Activated naive CD4-positive, alpha-beta T cell treated with anti-CD3 and anti-CD28 coated beads, Interleukin-2, amount 50 U/mL, for 16 hours (primary cell): ENCODE results near the gene OPN1SW.

Source experiments
- DNase-seq: peaks from one replicate; pipeline ENCODE4 v3.0.0-alpha.2; 2020

OPN1SW gene

DNA sequence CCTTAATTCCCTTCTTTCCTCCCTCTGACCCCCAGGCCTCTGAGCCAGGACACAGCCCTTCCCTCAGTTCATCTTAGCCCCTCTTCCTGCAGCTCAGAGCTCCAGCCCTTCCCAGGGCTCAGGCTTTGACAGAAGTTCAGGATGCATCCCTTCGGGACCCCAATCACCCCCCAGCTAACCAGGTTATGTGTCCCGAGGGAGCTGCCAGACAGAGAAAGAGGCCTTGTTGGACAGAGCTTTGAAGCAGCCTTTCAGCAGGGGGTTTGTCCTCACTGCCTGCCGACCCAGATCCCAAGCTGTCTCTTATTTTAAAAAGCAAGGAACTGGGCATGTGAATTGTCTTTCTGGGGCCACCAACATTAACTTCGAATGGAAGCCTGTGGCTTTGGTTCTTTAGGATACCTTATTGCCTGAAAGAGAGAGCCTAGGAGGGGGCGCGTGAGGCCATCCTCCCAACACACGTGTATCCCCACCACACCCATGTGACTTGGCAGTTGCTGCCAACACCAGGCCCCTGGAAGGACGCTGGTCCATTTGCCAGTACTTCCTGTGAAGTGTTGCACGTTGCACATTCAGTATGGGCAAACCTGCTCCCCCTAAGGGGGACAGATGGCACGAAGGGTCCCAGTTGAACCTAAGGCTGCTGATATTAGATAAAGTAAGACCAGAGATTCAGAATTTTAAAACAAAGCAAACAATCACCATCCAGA lies 17.0 kb upstream of the OPN1SW start:
- no peak for DNase-seq

DNA sequence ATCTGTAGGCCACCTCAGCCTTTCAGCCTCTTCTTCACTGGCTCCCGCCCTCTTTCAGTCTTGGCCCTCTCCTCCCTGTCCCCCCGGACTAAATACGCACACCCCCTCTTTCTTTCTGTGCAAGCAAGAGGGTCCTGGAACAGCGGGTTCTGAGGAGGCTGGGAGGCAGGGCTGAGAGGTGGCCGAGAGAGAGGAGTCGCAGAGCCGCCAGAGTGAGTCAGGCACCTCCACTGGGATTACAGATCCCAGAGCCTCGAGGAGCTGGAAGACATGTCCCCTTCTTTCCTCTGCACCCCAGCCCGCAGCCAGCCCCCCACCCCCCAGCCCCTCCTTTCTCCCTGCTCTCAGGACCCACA lies 16.4 kb upstream of the OPN1SW start:
- DNase-seq = no peak

DNA sequence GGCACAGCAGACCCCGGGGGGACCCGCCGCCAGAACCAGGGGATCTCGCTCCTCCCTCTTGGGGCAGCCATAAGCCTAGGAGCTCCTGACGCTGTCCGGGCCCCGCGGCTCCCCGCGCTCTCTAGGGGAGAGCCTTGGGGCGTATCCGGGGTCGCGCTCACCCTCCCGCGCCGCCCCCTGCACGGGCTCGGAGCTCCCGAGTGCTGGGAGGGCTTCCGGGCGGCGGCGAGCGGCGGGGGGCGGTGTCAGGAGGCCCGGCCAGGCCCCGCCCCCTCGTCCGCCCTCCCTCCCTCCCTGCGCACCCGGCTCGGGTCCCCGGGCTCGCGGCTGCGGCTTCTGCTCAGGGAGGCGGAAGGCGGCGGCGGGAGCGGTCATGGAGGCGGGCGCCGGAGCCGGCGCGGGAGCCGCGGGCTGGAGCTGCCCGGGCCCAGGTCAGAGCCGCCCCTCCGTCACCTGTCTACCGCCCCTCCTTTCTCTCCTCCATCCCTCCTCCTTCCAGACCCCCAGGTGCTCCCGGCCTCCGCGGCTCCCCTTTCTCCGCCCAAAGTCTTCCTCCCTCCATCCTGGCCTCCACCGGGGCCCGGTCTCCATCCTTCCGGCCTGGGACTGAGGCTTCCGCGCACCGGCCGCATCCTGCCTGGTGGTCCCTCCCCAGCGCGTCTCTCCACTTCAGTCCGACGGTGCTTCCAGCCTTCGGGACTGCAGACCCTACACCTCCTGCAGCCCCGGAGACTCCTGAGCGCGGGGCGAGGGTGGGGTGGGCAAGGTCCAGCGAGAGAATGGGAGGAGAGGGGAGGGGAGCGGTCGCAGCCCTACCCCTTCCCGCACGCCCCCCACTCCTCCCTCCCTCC lies 15.8 kb upstream of the OPN1SW start, which contains the start of gene CCDC136:
CCDC136 (plus strand) TSS at position 848 of the 851 bp plus-strand sequence. CDS start 444 bp downstream, outside the sequence.
- DNase-seq = peak; percentile 77

DNA sequence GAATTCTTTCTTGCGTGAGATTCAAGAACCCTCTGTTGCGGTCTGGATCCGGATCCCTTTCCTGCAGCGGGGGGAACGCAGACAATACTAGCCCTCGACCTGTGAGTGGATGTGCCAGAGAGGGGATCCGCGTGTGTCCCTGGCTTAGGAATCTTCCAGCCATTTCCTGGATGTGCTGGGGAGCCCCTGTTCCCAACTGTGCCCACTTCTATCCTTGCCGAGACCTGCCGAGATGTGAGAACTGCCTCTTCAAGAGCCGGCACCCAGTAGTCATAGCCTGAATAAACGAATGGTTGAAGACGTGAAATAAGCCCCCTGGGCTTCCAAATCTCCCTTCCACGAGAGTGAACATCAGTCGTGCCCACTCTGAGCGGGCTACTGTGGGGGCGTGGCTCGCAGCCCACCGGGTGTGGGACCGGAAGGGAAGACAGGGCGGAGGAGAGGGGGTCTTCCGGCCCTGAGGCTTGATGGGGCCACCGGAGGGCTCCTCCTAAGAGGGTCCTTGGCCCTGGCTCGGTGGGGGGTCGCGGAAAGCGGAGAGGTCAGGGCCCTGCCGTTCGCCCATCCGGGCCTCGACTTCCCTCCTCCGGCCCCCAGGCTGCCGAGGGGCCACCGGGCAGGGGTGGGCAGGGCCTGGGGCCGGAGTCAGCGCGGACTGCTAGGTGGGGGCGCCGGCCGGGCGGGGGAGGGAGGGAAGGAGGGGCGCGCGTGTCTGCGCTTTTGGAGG lies 14.9 kb upstream of the OPN1SW start:
- no peak for DNase-seq

DNA sequence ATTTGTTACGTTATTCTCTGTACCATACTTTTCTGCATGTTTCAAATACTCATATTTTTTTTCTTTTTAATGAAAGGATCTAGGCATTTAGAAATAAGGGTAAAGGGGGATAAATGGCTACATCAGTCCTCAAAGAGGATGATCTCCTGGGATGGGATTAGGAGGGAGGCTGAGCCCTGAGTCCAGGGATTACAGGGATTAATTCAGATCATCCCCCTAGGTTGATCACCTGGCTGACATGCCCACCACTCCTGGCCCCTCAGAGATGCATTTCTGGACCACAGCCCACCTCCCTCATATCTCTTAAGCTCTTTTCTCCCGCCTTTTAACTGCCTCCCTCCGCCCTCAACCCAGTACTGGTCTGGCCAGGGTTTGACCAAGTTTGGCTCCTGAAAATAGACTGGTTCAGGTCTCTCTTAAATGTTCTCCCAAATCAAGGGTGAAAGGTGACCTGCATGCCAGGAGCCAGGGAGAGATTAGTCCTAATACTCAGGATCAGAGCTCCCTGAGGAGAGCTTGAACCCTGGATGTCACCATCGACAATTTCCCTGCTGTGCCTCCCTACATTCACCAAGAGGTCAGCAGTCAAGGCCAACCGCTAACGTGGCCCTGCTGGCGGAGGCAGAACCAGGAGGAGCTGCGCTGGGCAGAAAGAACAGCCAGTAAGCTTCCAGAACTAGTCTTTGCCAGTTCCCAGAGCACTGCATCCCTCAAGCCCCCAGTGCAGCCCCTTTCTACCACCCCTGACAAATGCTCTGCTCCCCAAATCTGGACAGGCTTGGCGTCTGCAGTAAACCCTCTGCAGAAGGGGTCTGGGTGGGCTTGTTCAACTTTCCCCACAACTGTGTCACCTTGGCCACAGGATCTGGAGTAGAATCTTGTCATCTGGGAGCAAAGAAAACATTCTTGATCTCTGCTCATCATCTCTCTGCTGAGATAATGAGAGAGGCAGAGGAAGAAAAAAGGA lies 13.1 kb upstream of the OPN1SW start:
- no peak for DNase-seq

DNA sequence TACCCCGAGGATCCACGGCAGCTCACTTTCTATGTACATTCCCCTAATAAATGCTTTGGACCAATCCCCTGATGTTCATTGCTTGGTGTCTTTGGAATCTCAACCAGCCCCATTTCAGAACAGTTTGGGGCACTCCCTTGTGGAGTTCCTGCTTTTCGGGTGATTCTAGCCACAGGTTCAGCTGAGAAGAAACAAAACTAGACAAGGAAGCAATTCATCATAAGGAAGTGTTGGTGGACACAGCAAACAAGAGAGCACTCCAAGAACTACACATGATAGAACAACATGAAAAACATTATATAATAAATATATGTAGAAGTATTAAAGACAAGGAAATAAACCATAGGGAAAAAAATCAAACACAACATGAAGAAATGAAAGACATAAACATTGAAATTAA lies 10.1 kb upstream of the OPN1SW start:
- DNase-seq = no peak

DNA sequence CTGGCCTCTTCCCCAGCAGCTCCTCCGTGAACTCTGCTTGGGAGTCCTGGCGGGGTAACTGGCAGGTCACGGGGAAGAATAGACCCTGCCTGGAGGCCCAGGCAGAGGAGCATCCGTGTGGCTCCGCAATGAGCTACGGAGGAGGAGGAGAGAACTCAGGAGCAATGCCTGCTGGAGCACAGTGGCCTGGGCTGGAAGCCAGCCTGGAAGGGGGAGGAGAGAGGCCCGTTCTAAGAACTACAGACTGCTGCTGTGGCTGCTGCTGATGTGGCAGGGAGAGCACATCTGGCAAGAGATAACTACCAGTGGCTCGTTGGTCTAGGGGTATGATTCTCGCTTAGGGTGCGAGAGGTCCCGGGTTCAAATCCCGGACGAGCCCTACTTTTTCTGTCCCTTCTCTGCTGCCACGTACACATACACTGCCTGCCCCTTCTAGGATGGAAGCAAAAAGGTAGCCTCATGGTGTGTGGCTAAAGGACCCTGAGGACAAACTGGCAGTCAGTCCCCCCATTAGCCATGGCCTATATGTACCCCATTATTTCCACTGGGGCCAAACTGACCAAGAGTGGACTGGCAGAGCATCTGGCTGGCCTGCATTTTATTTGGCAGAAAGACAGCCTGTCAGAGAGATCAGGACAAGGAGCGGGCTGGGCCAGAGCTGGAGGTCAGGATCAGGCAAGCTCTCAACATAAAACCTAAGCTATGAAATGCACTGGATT lies 7.7 kb upstream of the OPN1SW start:
- no peak for DNase-seq

DNA sequence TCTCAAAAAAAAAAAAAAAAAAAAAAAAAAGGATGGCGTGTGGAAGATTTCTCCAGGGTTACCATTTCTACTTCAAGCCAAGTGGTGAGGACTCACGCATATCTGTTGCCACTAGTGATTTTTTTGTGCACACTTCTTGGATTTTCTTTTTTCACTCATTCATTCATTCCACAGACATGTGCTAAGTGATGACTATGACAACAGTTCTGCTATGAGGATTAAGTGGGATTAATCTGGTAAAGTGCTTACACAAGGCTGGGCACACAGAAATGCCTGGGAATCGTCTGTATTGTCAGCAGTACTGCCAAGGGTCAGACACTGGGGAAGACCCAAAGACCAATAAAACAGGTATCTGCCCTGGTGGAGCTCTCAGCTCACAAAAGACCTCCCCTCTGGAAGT lies 6.3 kb upstream of the OPN1SW start:
- no peak for DNase-seq

DNA sequence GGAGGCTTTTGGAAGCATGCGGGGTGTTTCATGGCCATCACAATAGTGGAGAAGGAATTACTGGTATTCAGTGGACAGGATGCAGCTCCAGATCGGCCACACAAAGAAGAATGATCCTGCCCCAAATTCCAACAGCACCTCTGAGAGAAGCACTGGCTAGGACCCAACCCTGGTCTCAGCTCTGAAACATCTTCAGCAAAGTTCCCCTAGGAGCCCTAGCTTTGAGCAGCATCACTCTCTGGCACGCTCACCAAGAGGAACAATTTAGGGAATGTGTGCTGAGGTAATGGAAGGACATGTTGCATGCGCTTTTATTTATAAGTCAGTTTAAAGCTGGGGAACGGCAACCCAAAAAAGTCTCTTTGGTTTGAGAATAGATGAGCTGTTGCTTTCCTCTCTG lies 5.5 kb upstream of the OPN1SW start:
- DNase-seq = no peak

DNA sequence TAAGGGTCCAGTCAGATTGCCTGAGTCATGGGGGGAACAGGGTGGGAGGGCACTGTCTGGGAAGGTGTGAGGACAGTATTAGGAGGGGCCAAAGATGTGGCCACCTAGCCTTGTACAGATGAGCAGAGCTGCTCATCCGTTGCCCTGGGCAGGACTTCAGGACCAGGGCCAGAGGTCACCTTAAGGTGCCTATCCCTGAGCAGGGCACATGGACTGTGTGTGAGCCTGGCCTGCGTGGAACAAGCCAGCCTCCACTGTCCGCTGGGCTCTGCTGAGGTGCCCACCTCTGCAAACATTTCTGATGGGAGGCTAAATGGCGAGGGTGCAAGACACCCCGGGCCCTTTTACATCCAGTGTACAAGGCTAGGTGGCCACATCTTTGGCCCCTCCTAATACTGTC lies 3.4 kb upstream of the OPN1SW start:
- DNase-seq = no peak

DNA sequence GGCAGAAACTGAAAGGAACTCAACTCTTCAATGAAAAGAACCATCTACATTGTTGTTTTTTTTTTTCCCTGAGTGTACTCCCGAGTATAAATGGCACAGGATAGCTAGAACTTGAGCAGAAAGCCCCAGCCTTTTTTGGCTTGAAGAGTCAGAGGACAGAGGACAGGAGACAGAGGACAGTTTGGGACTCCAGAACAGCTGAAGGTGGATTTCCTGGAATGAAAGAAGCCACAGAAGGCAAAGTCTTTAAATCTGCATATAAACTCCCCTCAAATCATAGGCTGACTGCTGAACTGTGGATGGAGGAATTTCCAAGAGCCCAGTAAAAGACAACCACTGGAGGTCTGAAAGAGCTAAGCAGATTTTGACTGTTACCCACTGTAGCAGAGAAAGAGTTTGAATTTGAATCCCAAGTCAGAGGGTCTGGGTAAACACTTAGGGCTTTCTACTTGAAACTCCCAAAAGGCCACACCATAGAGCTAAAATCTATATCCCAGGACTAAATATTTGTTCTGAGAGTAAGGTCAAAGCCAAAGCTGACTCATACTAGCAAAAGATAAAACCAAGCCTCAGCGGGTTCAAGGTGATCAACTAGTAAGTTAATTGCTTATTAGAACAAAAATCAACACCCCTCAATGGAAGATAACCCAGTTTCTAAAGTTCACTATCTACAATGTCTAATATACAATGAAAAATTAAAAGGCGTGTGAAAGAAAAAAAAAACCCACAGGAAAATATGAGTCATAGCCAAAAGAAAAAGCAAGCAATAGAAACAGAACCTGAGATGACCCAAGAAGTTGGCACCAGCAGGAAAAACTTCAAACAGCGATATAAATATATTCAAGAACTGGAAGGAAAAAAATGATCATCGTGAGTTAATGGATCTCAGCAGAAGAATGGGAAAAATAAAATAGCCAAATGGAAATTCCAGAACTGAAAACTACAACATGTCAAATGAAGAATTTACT lies 1.8 kb upstream of the OPN1SW start:
- no peak for DNase-seq

DNA sequence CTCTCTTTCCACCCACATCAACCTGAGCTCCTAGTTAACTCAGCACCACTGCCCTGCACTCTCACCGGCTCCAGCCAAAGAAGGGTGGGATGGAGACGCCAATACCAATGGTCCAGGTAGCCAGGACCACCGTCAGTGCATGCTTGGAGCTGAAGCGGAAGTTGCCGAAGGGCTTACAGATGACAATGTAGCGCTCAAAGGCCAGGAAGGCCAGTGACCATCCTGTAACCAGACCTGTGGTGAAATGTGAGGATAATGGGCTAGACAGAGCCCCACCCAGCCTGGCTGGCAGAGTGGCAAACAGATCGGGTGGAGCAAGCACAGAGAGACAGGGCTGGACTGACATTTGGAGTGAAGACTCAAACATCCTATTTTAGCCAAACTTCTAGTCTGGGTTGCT lies 673 bp downstream of the OPN1SW start:
- no peak for DNase-seq

DNA sequence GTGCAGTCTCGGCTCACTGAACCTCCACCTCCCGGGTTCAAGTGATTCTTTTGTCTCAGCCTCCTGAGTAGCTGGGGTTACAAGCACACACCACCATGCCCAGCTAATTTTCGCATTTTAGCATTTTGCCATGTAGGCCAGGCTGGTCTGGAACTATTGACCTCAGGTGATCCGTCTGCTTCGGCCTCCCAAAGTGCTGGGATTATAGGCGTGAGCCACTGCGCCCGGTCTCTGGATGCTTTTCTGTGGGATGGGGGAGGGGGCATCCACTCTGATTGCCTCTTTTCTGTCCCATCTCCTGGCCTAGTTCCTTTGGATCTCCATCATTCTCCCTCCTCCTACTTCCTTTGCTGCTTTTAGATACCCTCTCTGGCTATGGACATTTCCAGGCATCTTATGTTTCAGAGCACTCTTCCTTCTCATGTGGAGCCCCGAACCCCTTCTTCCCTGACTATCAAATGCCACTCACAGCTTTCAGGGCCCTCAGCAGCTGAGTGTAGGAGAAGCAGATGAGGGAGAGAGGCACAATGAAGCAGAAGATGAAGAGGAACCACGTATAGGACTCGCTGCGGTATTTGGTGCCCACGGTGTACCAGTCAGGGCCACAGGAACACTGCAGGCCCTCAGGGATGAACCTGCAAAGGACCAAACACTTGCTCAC lies 1.4 kb downstream of the OPN1SW start:
- no peak for DNase-seq

DNA sequence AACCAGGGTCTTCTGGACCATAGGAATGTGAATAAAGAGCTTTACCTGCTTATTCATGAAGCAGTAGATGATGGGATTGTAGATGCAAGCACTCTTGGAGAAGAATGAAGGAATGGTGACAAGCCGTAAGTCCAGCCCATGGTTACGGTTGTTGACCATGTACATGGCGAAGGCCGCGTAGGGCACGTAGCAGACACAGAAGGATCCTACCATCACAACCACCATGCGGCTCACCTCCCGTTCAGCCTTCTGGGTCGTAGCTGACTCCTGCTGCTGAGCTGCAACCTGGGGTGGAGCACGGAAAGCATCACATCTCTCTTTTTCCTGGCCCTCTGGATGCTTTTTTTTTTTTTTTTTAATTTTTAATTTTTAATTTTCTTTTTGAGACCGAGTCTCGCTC lies 2.0 kb downstream of the OPN1SW start:
- no peak for DNase-seq

DNA sequence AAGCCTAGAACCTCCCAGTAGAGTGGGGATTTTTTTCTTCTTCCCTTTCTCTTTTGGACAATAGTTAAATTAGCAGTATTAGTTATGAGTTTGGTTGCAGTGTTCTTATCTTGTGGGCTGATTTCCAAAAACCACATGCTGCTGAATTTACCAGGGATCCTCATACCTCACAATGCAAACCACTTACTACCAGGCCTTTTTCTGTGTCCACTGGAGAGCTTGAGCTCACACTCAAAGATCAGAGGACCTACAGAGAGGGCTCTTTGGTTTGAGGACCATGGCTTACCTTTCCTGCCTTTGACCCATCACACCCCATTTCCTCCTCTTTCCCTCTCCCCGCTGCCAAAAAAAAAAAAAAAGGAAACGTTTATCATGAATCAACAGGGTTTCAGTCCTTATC lies 5.4 kb downstream of the OPN1SW start:
- no peak for DNase-seq

DNA sequence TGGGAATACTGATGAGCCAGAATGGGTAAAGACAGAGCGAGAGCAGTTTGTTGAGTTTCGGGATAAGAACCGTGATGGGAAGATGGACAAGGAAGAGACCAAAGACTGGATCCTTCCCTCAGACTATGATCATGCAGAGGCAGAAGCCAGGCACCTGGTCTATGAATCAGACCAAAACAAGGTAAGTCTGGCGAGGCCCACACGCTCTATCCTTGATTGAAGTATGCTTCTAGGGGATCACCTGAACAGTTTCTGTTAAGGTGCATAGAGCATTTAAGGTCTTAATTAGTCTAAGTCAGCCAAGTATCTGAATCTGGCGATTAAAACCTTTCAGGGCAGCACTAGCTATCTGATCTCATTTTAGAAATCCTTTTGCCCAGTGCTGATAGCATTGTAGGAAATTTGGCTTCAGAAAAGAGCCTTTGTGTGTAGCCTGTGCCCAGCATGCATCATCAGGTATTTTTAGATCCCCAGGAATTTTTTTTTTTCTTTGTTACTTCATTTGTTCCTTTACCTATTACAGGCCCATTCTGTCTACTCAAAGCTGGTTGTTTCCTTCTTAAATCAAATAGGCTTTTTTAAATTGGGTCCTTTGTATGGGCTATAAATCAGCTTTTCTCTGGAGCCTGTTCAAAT lies 8.0 kb downstream of the OPN1SW start:
- no peak for DNase-seq

DNA sequence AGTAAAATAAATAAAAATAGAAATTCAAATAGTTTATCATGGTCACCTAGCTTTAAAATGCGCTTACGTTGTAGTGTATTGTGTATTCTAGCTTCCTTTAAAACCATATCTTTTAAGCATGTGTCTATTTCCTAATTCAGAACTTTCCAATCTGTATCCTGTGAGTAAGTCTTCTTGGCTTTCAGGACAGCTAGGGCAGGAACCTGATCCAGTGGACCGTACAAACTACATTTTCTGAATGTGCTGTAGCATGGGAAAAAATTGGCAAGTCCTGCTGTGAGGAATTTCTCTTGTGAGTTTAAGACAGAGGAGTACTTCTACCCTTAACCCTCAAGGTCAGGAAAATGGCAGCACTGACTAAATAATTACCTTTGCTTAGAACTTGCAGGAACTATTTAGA lies 12.1 kb downstream of the OPN1SW start:
- DNase-seq = no peak

DNA sequence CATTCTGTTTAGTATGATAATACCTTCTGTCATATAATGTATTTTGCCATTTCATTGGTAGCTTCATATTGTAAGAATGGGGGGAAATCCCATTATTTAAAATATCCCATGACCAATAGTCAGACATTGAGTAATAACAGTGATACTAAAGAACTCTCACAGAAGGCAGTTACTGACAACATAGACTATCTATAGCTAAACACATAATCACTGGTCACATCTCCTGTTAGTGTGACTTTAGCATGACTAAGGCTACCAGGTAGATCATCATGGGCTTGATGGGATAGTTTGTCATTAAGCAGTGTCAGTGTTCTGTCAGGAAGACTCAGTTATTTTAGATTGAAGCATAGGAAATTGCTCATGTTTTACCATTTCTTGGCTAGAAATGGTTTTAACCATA lies 16.4 kb downstream of the OPN1SW start:
- no peak for DNase-seq

DNA sequence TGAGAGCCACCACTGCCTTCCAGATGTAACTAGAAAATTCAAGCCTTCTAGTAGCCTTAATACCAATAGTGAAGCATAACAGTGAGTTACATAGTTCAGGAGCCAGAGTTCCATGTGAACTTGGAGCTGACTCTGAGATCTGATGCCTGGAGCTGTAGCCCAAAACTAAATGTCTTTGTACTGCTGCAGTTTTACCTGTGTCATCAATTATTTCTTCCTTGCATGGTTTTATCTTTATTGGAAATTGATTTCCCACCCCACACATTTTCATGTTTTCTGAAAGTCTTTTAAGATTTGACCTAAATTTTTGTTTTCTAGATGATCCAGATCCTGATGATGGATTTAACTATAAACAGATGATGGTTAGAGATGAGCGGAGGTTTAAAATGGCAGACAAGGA lies 17.0 kb downstream of the OPN1SW start:
- DNase-seq = no peak

DNA sequence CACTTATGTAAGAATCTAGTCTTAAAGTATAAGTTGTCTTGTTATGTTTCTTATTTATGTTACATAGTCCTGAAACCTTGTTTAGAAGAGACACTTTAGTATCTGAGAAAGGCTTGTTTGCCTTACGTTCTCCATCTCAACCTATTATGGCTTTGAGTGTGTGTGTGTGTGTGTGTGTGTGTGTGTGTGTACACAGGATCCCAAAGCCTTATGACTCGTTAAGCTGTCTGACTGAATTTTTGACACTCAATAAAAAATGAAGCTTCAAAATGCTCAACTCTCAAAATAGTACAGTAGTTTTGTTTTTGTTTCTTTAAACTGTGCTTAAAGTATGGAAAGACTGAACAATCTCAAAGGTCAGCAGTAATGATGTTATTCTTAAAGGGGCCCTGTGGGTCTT lies 18.4 kb downstream of the OPN1SW start:
- no peak for DNase-seq
